Measurements from ENCODE around the gene CLDN14.

Gene CLDN14

GRCh38 chr21:36433059-36433709 is 46.7 kb downstream of the CLDN14 start:
- no peak for DNase-seq (ENCODE audit: low spot score)

GRCh38 chr21:36431252-36431651 is 48.7 kb downstream of the CLDN14 start:
- DNase-seq (ENCODE audit: low spot score), result no peak

- no peak for DNase-seq (ENCODE audit: low spot score)
Measured at GRCh38 chr21:36430841-36431240, 49.1 kb downstream of the CLDN14 start.

GRCh38 chr21:36429947-36430546 is 49.9 kb downstream of the CLDN14 start:
- DNase-seq (ENCODE audit: low spot score), result peak; percentile 96

GRCh38 chr21:36428761-36429432 is 51.0 kb downstream of the CLDN14 start:
- DNase-seq (ENCODE audit: low spot score), result no peak

- DNase-seq (ENCODE audit: low spot score), result no peak
Measured at GRCh38 chr21:36427502-36427901, 52.4 kb downstream of the CLDN14 start.

GRCh38 chr21:36425286-36425685 is 54.6 kb downstream of the CLDN14 start:
- no peak for DNase-seq (ENCODE audit: low spot score)

- no peak for DNase-seq (ENCODE audit: low spot score)
Measured at GRCh38 chr21:36424592-36424991, 55.3 kb downstream of the CLDN14 start.

GRCh38 chr21:36423771-36424433 is 56.0 kb downstream of the CLDN14 start:
- DNase-seq (ENCODE audit: low spot score), result no peak

- peak; percentile 33 for DNase-seq (ENCODE audit: low spot score)
Measured at GRCh38 chr21:36422279-36423098, 57.4 kb downstream of the CLDN14 start.

GRCh38 chr21:36420571-36421339 is 59.2 kb downstream of the CLDN14 start:
- no peak for DNase-seq (ENCODE audit: low spot score)

GRCh38 chr21:36419996-36420395 is 59.9 kb downstream of the CLDN14 start:
- peak; percentile 70 for DNase-seq (ENCODE audit: low spot score)

GRCh38 chr21:36419241-36419640 is 60.7 kb downstream of the CLDN14 start:
- DNase-seq (ENCODE audit: low spot score), result no peak

- no peak for DNase-seq (ENCODE audit: low spot score)
Measured at GRCh38 chr21:36415375-36415774, 64.5 kb downstream of the CLDN14 start.

GRCh38 chr21:36412916-36413315 is 67.0 kb downstream of the CLDN14 start:
- no peak for DNase-seq (ENCODE audit: low spot score)

- DNase-seq (ENCODE audit: low spot score), result no peak
Measured at GRCh38 chr21:36411301-36411700, 68.6 kb downstream of the CLDN14 start.
